RWPE2 (cell line): Measurements from ENCODE around the gene STARD9.

Experiments
- ATAC-seq: fragments of 200-7000 bp; cut with Tn5 transposase; 3 replicates; pipeline ENCODE4 v1.9.1; 2021; ENCODE audit warnings: low read depth
- DNase-seq: peaks from one replicate; pipeline ENCODE4 v3.0.0-alpha.2; 2020; ENCODE audit warnings: low spot score
- H3K27ac ChIP-seq: fragments of 450-650 bp; 2 replicates; pipeline ENCODE4 v1.5.1; 2017; ENCODE audit warnings: mild to moderate bottlenecking; ENCODE audit not compliant: poor library complexity, severe bottlenecking
- H3K27me3 ChIP-seq: fragments of 250-450 bp; sonication (Bioruptor Pico); 2 replicates; pipeline ENCODE4 v1.5.1; 2021; ENCODE audit warnings: mild to moderate bottlenecking, moderate library complexity; ENCODE audit not compliant: insufficient read depth, poor library complexity, severe bottlenecking
- H3K36me3 ChIP-seq: fragments of 250-450 bp; sonication (Bioruptor Pico); 2 replicates; pipeline ENCODE4 v1.5.1; 2020; ENCODE audit warnings: low read depth, mild to moderate bottlenecking, moderate library complexity
- H3K4me1 ChIP-seq: fragments of 250-450 bp; sonication (Bioruptor Pico); 2 replicates; pipeline ENCODE4 v1.5.1; 2021; ENCODE audit warnings: mild to moderate bottlenecking, moderate library complexity; ENCODE audit not compliant: insufficient read depth, poor library complexity, severe bottlenecking
- H3K4me3 ChIP-seq: fragments of 250-450 bp; sonication (Bioruptor Pico); 2 replicates; pipeline ENCODE4 v1.5.1; 2021; ENCODE audit warnings: mild to moderate bottlenecking, moderate library complexity; ENCODE audit not compliant: severe bottlenecking
- H3K9me3 ChIP-seq: fragments of 250-450 bp; sonication (Bioruptor Pico); 2 replicates; pipeline ENCODE4 v1.5.1; 2021; ENCODE audit warnings: mild to moderate bottlenecking, moderate library complexity; ENCODE audit not compliant: severe bottlenecking
- CTCF ChIP-seq: fragments of 450-650 bp; IDR thresholded peaks from one replicate; pipeline ENCODE4 v1.5.1; 2017; ENCODE audit warnings: mild to moderate bottlenecking, moderate library complexity; ENCODE audit not compliant: poor library complexity, severe bottlenecking

STARD9 gene

GRCh38 chr15:42687740-42688139 lies 112.3 kb downstream of the STARD9 start:
- Histone ChIP-seq H3K4me1 (peaks cover 4% of the 10 kb centered on the region), H3K9me3 (no peaks in the 10 kb centered on the region), H3K27ac (peak overlapping the region; percentile 31), H3K36me3 (peaks cover 4% of the 10 kb centered on the region; the same call in 1 of the 2 replicates), H3K27me3 (no peaks in the 10 kb centered on the region), H3K4me3 (no peak overlapping the region)
- ATAC-seq (no peak), DNase-seq (no peak)
- no peak for TF ChIP-seq CTCF

- H3K27ac ChIP-seq: peak overlapping the region; percentile 31
- H3K4me1 ChIP-seq: peaks cover 4% of the 10 kb centered on the region
- DNase-seq: no peak
- no peaks in the 10 kb centered on the region for H3K36me3 ChIP-seq
- no peak for TF ChIP-seq CTCF
- no peak overlapping the region for H3K4me3 ChIP-seq
- ATAC-seq: peak; percentile 78
- H3K27me3 ChIP-seq: no peaks in the 10 kb centered on the region
- H3K9me3 ChIP-seq: no peaks in the 10 kb centered on the region
Observed at GRCh38 chr15:42688301-42688700, 112.9 kb downstream of the STARD9 start.

GRCh38 chr15:42691308-42691707 lies 115.9 kb downstream of the STARD9 start:
- H3K9me3 ChIP-seq: no peaks in the 10 kb centered on the region
- H3K4me1 ChIP-seq: peaks cover 4% of the 10 kb centered on the region
- H3K36me3 ChIP-seq: no peaks in the 10 kb centered on the region
- no peaks in the 10 kb centered on the region for H3K27me3 ChIP-seq
- H3K4me3 ChIP-seq: no peak overlapping the region
- TF ChIP-seq CTCF: no peak
- ATAC-seq (no peak), DNase-seq (no peak)
- no peak overlapping the region for H3K27ac ChIP-seq

GRCh38 chr15:42691770-42692169 lies 116.4 kb downstream of the STARD9 start:
- no peak for TF ChIP-seq CTCF

GRCh38 chr15:42692536-42692935 lies 117.1 kb downstream of the STARD9 start:
- no peaks in the 10 kb centered on the region for H3K9me3 ChIP-seq
- peaks cover 4% of the 10 kb centered on the region for H3K4me1 ChIP-seq
- H3K4me3 ChIP-seq: no peak overlapping the region
- DNase-seq (no peak), ATAC-seq (no peak)
- no peak for TF ChIP-seq CTCF
- H3K27me3 ChIP-seq: no peaks in the 10 kb centered on the region
- H3K36me3 ChIP-seq: no peaks in the 10 kb centered on the region; the same call in 1 of the 2 replicates
- no peak overlapping the region for H3K27ac ChIP-seq

More at GRCh38 chr15:42691770-42692169, 116.4 kb downstream of the STARD9 start:
- Histone ChIP-seq H3K27me3 (no peaks in the 10 kb centered on the region), H3K27ac (no peak overlapping the region), H3K9me3 (no peaks in the 10 kb centered on the region), H3K4me3 (no peak overlapping the region), H3K4me1 (peaks cover 4% of the 10 kb centered on the region), H3K36me3 (no peaks in the 10 kb centered on the region)
- ATAC-seq (no peak), DNase-seq (no peak)
